Thyroid gland (tissue), 4 donors: ENCODE measurements around the gene TMEM8B.

Experiments
- CTCF ChIP-seq, 6 experiments: fragments of 200-600 bp in 3 of 6; fragments of 450-650 bp in 3 of 6; sonication (generic) in 3 of 6; IDR thresholded peaks; one replicate each; pipeline ENCODE4 v1.5.1; 2016 to 2019; ENCODE audit warnings: antibody characterized with exemption in 6 of 6, mild to moderate bottlenecking in 2 of 6, inconsistent platforms in 1 of 6, moderate library complexity in 1 of 6
- POLR2A ChIP-seq, 2 donors: fragments of 450-650 bp; IDR thresholded peaks; one replicate each; pipeline ENCODE4 v1.6.1; 2017; ENCODE audit warnings: antibody characterized with exemption in 2 of 2, mild to moderate bottlenecking in 2 of 2, moderate library complexity in 1 of 2

- TF ChIP-seq CTCF (IDR thresholded peaks at IDR 0.05) (peak in 2 of 6 experiments; percentile 28 to 29), POLR2A (IDR thresholded peaks at IDR 0.05) (no peak)
Observed at GRCh38 chr9:35910613-35911359, 81.8 kb downstream of the TMEM8B start.
